Measurements from ENCODE around the gene NINJ1.

The NINJ1 gene, protein sequence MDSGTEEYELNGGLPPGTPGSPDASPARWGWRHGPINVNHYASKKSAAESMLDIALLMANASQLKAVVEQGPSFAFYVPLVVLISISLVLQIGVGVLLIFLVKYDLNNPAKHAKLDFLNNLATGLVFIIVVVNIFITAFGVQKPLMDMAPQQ

GRCh38 chr9:93134015-93134739 is at the start of gene NINJ1:
TSS of gene NINJ1 (minus strand) at chr9:93134251. CDS start at chr9:93134217, 34 bp downstream.
- no peak for FAIRE-seq

DNA sequence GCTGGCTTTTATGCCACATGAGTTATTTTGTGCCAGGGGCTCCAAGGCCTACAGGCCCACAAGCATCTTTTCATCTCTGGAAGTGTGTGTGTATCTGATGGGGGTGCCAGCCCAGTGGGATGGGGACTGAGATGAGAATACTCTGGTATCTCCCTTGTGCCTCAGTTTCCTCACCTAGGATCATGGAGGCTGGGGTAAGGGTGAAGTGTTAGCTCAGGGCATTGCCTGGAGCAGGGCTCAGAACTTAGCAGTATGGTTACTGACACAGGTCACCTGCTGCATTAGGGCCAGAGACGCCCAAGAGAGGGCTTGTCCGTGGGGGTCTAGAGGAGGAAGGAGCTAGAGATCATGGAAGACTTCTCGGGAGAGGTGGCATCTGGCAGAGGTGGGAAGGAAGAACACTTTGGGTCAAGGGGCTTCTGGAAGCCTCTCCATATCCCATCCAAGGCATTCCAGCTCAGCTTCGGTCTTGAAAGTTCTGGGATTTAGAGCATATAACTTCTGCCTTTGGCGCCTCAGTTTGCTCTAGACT is 49.1 kb upstream of the NINJ1 start:
- no peak for FAIRE-seq

GRCh38 chr9:93182572-93182971 is 48.5 kb upstream of the NINJ1 start:
- FAIRE-seq = no peak

GRCh38 chr9:93181672-93182435 is 47.8 kb upstream of the NINJ1 start:
- FAIRE-seq = no peak

DNA sequence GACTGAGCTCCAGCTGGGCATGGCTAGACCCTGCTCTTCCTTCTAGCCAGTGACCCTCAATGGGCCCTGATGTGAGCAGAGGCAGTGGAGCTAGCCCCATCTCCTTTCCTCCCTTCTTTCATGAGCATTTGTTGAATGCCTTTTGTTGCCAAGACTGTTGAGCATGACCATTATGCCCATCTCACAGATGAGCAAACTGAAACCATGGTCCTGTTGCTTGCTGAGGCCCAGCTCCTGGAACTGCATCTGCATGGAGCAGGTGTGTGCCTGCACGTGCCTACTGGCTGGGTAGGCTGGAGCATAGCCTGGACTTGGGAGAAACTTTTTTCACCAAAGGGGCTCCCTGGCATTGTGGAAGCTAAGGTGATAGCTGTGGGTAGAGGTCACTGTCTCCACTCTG is 46.9 kb upstream of the NINJ1 start:
- FAIRE-seq = no peak

GRCh38 chr9:93178851-93179786 is 45.1 kb upstream of the NINJ1 start:
- FAIRE-seq = no peak

DNA sequence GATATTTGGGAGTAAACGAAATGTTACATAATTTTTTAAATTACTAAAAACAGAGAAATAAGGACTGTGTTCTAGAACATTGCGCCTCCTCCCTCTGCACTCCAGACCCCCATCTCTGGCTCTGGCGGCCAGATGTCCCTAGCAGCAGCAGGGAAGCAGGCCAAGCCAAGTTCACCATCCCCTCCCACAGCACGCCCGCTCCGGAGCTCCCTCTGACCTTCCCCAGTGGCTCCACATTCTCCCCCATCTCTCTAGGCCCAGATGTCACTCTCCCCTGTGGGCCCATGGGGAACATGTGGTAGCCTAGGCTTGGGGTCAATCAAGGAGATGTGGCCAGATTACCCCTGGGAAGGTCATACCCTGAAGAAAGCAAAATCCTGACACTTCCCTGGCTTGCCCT is 43.6 kb upstream of the NINJ1 start:
- FAIRE-seq = no peak

DNA sequence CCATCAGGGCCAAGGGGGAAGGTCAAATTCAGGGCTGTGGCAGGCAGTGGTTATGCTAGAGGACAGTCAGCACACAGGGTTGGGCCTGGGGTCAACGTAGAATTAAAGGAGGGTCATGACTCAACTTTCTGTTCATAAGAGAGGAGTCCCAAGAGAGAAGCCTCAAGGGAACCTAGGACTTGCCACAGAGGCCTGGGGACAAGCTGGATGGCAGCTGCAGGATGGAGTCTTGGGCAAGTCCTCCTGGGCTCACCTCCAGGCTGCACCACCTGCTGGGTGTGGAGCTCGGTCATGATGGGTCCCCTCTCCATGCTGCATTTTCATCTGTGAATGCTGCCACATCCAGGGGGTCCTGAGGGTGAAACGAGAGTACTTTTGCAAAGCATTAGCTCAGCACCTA is 40.9 kb upstream of the NINJ1 start:
- FAIRE-seq = no peak

- FAIRE-seq = no peak
Observed at GRCh38 chr9:93173365-93174051, 39.5 kb upstream of the NINJ1 start.

- no peak for FAIRE-seq
Observed at GRCh38 chr9:93172666-93173364, 38.8 kb upstream of the NINJ1 start.

DNA sequence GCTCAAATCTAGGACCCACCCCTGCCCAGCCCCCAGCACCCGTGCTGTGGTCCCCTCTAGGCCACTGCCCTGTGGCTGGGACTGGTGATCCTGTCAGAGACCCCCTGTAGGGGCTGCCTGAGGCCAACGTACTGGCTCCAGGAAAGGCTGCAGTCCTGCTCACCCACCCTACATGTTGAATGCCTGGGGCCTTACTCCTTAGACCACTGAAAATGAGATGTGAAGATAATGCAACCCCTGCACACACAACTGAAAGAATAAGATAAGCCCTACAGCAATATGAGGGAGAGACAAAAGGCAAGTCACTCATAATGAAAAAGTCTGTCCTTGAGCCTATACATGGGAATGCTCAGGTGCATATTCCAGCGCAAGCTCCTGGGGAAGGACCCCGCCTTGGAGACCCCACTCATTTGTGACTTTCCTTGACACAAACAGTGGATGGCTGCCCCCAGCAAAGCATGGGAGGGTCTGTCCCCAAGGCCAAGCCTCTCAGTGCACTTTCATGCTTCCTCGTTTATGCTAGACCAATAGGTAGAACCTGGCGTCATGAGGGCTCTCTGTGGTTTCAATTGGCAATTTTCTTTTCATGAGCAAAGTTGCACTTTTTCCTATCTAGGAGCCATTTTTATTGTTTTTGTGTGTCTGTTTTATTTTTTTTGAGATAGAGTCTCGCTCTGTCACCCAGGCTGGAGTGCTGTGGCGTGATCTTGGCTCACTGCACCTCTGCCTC is 37.4 kb upstream of the NINJ1 start:
- FAIRE-seq = no peak

DNA sequence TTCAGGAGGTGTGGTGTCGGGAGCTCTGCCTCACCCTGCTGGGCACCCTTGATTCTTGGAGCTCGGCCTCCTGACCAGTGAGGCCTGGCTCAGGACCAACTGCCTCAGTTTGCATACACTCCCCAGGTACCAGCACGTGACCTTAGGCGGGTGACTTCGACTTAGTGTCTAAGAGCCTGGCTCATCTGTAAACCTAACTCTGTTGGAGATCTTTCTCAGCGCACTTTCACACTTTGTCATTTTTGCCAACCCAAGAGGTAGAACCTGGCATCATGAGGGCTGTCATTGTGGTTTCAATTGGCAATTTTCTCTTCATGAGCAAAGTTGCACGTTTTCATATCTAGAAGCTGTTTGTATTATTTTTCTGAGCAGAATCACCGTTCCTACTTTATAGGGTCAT is 36.5 kb upstream of the NINJ1 start:
- no peak for FAIRE-seq

DNA sequence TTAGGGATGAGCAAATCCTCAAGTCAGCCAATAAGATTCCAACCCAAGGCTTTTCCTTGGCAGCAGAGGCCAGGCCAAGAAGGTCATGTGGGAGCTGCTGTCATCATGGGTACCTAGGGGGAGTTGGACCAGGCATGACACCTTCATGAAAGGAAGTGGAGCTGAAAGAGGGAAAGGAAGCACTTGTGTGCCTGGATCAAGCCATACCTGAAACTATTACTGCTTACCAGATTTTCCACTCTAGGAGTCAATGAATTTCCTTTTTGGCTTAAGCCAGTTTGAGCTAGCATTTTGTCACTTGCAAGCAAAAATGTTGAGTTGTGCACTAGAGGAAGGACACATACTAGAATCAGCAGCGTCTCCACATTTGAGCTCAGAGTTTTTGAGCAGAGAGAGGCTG is 35.4 kb upstream of the NINJ1 start:
- no peak for FAIRE-seq

DNA sequence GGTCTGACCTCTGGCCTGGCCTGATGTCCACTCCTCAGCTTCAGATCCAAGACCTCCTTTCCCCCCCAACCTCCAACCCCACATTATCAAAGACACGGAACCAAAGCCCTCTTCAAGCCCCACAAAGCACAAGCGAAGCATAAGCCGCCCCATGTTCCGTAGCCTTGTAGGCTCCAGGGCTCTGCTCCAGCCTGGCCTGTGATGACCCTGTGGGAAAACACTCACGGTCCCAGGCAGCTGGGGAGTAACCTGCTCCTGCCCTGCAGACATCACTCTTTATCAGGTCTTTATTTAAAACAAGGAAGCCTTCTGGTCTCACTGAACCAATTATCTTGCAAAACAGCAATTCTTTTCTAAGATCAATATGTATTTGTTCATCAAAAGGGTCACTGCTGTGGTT is 34.5 kb upstream of the NINJ1 start:
- FAIRE-seq = no peak

DNA sequence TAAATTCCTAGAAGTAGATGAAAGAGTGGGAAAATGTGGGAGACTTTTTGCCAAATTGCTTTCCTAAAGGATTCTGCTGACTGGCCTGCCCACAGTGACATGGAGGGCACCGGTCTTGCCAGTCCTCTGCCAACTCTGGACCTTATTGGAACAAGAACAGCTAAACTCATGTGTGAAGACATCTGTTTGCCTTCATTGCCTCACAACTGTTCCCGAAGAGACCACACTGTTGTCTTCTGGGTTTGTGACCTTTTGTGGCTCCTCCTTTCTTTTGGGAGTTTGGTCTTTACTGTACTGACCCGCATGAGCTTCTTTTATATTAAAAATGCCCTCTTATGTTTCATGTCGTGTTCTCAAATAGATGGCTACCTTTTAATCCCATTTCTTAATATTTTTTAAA is 33.8 kb upstream of the NINJ1 start:
- no peak for FAIRE-seq

DNA sequence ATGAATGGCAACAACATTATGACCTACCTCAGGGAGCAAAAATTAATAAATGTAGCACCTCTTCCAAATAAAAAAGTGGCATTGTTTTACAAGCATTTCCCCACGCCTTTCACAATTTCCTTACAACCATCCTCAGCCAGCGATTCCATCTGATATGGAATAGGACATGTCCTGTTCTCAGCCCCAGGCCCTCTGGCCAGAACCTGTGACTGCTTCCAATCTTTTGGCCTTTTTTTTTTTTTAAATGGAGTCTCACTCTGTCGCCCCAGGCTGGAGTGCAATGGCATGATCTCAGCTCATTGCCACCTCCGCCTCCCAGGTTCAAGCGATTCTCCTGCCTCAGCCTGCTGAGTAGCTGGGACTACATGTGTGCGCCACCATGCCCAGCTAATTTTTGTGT is 33.1 kb upstream of the NINJ1 start:
- no peak for FAIRE-seq

DNA sequence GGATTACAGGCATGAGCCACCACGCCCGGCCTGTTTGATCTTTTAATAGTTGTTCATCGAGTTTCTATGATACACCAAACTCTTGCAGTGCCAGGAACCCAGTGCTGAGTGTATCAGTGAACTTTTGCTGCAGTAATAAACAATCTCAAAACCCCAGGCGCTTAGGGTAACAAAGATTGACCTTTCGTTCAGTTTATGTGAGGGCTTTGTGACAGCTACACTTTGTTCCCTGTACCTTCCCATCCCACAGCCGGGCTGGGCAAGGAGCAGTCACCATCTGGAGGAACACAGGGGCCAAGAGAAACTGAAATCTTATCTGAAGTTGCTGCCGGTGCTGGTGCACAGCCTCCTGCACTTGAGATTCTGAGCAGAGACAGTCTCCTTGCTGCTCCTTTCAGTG is 32.6 kb upstream of the NINJ1 start:
- no peak for FAIRE-seq

DNA sequence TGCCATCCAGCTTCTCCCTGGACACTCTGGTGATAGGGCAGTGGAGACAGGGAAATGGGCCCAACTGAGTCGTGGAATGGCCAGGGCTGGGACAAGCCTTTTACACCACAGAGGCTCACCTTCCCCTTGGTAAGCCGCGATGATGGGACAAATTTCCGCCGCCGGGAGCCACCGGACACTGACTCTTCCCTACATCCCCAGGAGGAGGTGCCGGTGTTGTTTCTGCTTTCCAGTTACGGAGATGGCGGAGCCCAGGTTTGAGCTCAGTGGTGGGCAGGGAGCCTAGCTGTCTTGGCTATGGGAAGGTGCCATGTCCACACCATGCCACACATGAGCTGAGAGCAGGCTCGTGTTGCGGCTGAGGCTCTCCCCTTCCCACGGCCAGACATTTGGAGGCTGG is 30.0 kb upstream of the NINJ1 start:
- no peak for FAIRE-seq

DNA sequence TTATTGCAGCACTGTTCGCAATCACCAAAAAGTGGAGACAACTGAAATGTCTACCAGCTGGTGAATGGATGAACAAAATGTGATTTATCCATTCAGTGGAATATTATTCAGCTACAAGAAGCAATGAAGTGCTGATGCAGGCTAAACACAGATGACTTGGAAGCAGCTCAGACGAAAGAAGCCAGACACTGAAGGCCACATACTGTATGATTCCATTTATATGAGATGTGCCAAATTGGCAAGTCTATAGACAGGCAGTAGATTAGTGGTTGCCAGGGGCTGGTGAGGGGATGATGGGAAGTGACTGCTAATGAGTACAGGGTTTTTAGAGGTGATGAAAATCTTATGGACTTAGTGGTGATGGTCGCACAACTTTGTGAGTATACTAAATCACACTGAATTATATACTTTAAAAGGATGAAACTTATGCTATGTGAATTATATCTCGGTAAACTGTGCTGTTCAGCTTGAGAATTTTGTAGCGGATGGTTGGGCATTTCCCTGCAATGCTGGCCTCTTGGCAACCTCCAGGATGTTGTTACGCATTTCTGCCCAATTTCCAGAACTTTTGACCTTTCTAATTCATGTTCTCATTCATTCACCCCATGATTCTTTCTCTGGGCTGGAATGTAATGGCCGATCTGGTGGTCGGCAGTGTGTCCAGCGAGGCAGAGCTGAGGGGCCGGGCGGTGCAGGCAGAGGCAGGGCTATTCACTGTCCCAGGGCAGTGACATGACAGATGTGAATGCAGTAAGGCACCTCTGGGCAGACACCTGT is 27.9 kb upstream of the NINJ1 start:
- no peak for FAIRE-seq
